OCI-LY7 (cell line): ENCODE data around the gene BAZ1A. TPM values are rescaled to one million over a fixed set of nuclear protein-coding genes. Genes with fewer than 3 reads are reported as not detected.

Experiments used
- BruUV-seq: library from RNA; stranded (reverse); fragments of 400-500 nt; replicated peaks from 2 replicates; lab custom pipeline; 2021; lab: Mats Ljungman, UMichigan
- CTCF ChIA-PET: fragments of 300-600 bp; sonication (Branson Sonifier 250); formaldehyde crosslinking; loops from one replicate; lab custom pipeline; 2022; ENCODE audit warnings: antibody characterized with exemption; ENCODE audit not compliant: unreplicated experiment; lab: Charles Lee
- POLR2A ChIA-PET: fragments of 300-600 bp; sonication (Branson Sonifier 250); formaldehyde crosslinking; loops from one replicate; lab custom pipeline; 2022; ENCODE audit warnings: antibody characterized with exemption; lab: Charles Lee
- DNase-seq: peaks from one replicate; pipeline ENCODE4 v3.0.0-alpha.2; 2015; ENCODE audit warnings: low spot score
- H2AFZ ChIP-seq: fragments of 200-600 bp; sonication (generic), shearing (Covaris generic); 2 replicates; pipeline ENCODE4 v1.6.1; 2014; ENCODE audit warnings: mild to moderate bottlenecking, antibody characterized with exemption, low read length, moderate library complexity
- H3K27ac ChIP-seq: fragments of 200-600 bp; sonication (generic); 2 replicates; pipeline ENCODE4 v1.5.1; 2014; ENCODE audit warnings: mixed run types, low read depth, mild to moderate bottlenecking, moderate library complexity, low read length, inconsistent platforms; ENCODE audit not compliant: poor library complexity, severe bottlenecking
- H3K36me3 ChIP-seq: fragments of 200-600 bp; sonication (generic); 2 replicates; pipeline ENCODE4 v1.6.1; 2014; ENCODE audit warnings: mild to moderate bottlenecking, antibody characterized with exemption, low read length, moderate library complexity, mixed read lengths; ENCODE audit not compliant: insufficient read depth
- H3K4me1 ChIP-seq: fragments of 200-600 bp; sonication (generic); 2 replicates; pipeline ENCODE4 v1.5.1; 2014; ENCODE audit warnings: mild to moderate bottlenecking, low read length; ENCODE audit not compliant: insufficient read depth, poor library complexity, severe bottlenecking
- H3K4me2 ChIP-seq: fragments of 200-600 bp; sonication (generic); 2 replicates; pipeline ENCODE4 v1.6.1; 2014; ENCODE audit warnings: mild to moderate bottlenecking, low read length
- H3K4me3 ChIP-seq: fragments of 200-600 bp; sonication (generic); 2 replicates; pipeline ENCODE4 v1.5.1; 2014; ENCODE audit warnings: mild to moderate bottlenecking, low read depth, low read length; ENCODE audit not compliant: poor library complexity, severe bottlenecking
- H3K79me2 ChIP-seq: fragments of 200-600 bp; sonication (generic); 2 replicates; pipeline ENCODE4 v1.6.1; 2016; ENCODE audit warnings: low read depth, mild to moderate bottlenecking, low read length, moderate library complexity, mixed read lengths; ENCODE audit not compliant: insufficient read depth
- H3K9me2 ChIP-seq: fragments of 200-600 bp; sonication (generic); 2 replicates; pipeline ENCODE4 v1.6.1; 2016; ENCODE audit warnings: mild to moderate bottlenecking, low read length, mixed read lengths; ENCODE audit not compliant: insufficient read depth
- H3K9me3 ChIP-seq: fragments of 200-600 bp; sonication (generic); 2 replicates; pipeline ENCODE4 v1.6.1; 2014; ENCODE audit warnings: mild to moderate bottlenecking, mixed run types, low read length, mixed read lengths
- H4K20me1 ChIP-seq: fragments of 200-600 bp; sonication (generic); 2 replicates; pipeline ENCODE4 v1.6.1; 2014; ENCODE audit warnings: mild to moderate bottlenecking, antibody characterized with exemption, low read length, moderate library complexity, mixed read lengths; ENCODE audit not compliant: insufficient read depth
- CTCF ChIP-seq: fragments of 200-600 bp; sonication (generic); conservative IDR thresholded peaks from 2 replicates; pipeline ENCODE4 v1.5.1; 2014; ENCODE audit warnings: mild to moderate bottlenecking, antibody characterized with exemption, low read length, moderate library complexity, mixed read lengths
- EZH2phosphoT487 ChIP-seq: fragments of 200-600 bp; sonication (generic); IDR thresholded peaks from 2 replicates; pipeline ENCODE4 v1.6.1; 2018; ENCODE audit warnings: low read depth, borderline replicate concordance, mild to moderate bottlenecking, mixed run types, antibody characterized with exemption, low read length, moderate library complexity, mixed read lengths
- intact Hi-C: fragments of 100-400 bp; cut with micrococcal nuclease; formaldehyde crosslinking; loops from one replicate; pipeline ENCODE4 v1.10.0; 2022; ENCODE audit not compliant: unreplicated experiment
- total RNA-seq, 2 experiments: library from RNA; depleted of rRNA in 1 of 2; stranded (reverse); fragments of >200 nt in 1 of 2; shearing (Covaris generic) in 1 of 2; gene quantifications; 2 replicates each; pipeline ENCODE4 v1.2.3, GENCODE V29; 2014 to 2022

BAZ1A gene
- total RNA-seq, 2 experiments from 2014 or later = 42.2 to 58.6 TPM

- H2AFZ ChIP-seq = no peak overlapping the region
- no TSS peak for BruUV-seq
- no peak for DNase-seq
- H3K4me3 ChIP-seq = no peak overlapping the region
- H3K36me3 ChIP-seq = no peaks in the 10 kb centered on the region
- no peaks in the 10 kb centered on the region for H3K79me2 ChIP-seq
- H3K27ac ChIP-seq = no peak overlapping the region
- no peak for TF ChIP-seq EZH2phosphoT487
- no peak for TF ChIP-seq CTCF
- H4K20me1 ChIP-seq = no peaks in the 10 kb centered on the region
- ChIA-PET CTCF (no interaction called here), POLR2A (interaction anchor here (1.2 kb wide), 1 partner anchor 51 kb away, joined by 3 read pairs; no protein-coding TSS in a partner anchor)
- intact Hi-C loops = no loop called here
- no peaks in the 10 kb centered on the region for H3K9me2 ChIP-seq
- no peak overlapping the region for H3K4me2 ChIP-seq
- 0 out of 2 replicates have a peak, but pooled peaks cover 3% of the 10 kb centered on the region for H3K9me3 ChIP-seq
- peaks cover 13% of the 10 kb centered on the region for H3K4me1 ChIP-seq
Measured at GRCh38 chr14:34721129-34721528, 154.0 kb downstream of the BAZ1A start.

GRCh38 chr14:34718750-34719304, 156.3 kb downstream of the BAZ1A start:
- no peak for TF ChIP-seq CTCF
- no peak for TF ChIP-seq EZH2phosphoT487
- ChIA-PET CTCF (no interaction called here), POLR2A (interaction anchor here (0.5 to 2.0 kb wide), 6 partner anchors 8 to 90 kb away, joined by 3 to 9 read pairs (median 3); no protein-coding TSS in a partner anchor)
- H3K27ac ChIP-seq = no peak overlapping the region
- no peaks in the 10 kb centered on the region for H4K20me1 ChIP-seq
- H3K36me3 ChIP-seq = no peaks in the 10 kb centered on the region
- no peak overlapping the region for H3K4me2 ChIP-seq
- H3K79me2 ChIP-seq = peaks cover 2% of the 10 kb centered on the region
- H3K9me2 ChIP-seq = no peaks in the 10 kb centered on the region
- intact Hi-C loops = no loop called here
- H3K4me1 ChIP-seq = peaks cover 25% of the 10 kb centered on the region
- no peak for DNase-seq
- no TSS peak for BruUV-seq
- no peak overlapping the region for H3K4me3 ChIP-seq
- no peak overlapping the region for H2AFZ ChIP-seq
- 0 out of 2 replicates have a peak, but pooled peaks cover 3% of the 10 kb centered on the region for H3K9me3 ChIP-seq
